IPS DF 6.9 (cell line): ENCODE measurements around the gene CISTR.
"Not testable (repeated sequence)": the region's sequence is repeated elsewhere in the genome, so short reads cannot be mapped to it uniquely, and the experiment has no call there.

Experiments used
- DNase-seq: peaks from one replicate; pipeline ENCODE4 v3.0.0-alpha.2; 2013; ENCODE audit warnings: low read depth, low spot score
- H3K27ac ChIP-seq: one replicate; pipeline ENCODE4 v1.5.1; 2013; ENCODE audit warnings: low read length, control low read depth
- H3K27me3 ChIP-seq: 2 replicates; pipeline ENCODE4 v1.6.1; 2013; ENCODE audit warnings: mild to moderate bottlenecking, low read length; ENCODE audit not compliant: control insufficient read depth, insufficient read depth
- H3K36me3 ChIP-seq: 2 replicates; pipeline ENCODE4 v1.6.1; 2013; ENCODE audit warnings: low read length; ENCODE audit not compliant: control insufficient read depth, insufficient read depth
- H3K4me1 ChIP-seq: 2 replicates; pipeline ENCODE4 v1.6.1; 2013; ENCODE audit warnings: low read length; ENCODE audit not compliant: control insufficient read depth, insufficient read depth
- H3K4me3 ChIP-seq: 2 replicates; pipeline ENCODE4 v1.5.1; 2013; ENCODE audit warnings: mild to moderate bottlenecking, low read length
- H3K9me3 ChIP-seq: 2 replicates; pipeline ENCODE4 v1.6.1; 2013; ENCODE audit warnings: low read length, inconsistent platforms; ENCODE audit not compliant: control insufficient read depth, insufficient read depth
- WGBS: extraction: QIAGEN DNeasy Blood & Tissue Kit; methylation state at CpG from one replicate; pipeline ENCODE4 v1.1.7; 2013; ENCODE audit warnings: mixed read lengths, missing lambda C conversion rate; ENCODE audit not compliant: insufficient read length, insufficient coverage; 5-methylcytosine and 5-hydroxymethylcytosine counted together

Gene CISTR

GRCh38 chr12:53765891-53766290 is 14.1 kb upstream of the CISTR start:
- Histone ChIP-seq H3K36me3 (no peaks in the 10 kb centered on the region), H3K4me1 (no peaks in the 10 kb centered on the region), H3K27ac (no peak overlapping the region), H3K27me3 (peaks cover 4% of the 10 kb centered on the region; the same call in 1 of the 2 replicates), H3K9me3 (no peaks in the 10 kb centered on the region), H3K4me3 (no peak overlapping the region)
- WGBS, result no CpG with 5 or more reads among the region's 2 CpGs
- no peak for DNase-seq

GRCh38 chr12:53764615-53765014 is 12.8 kb upstream of the CISTR start:
- no CpG with 5 or more reads among the region's 4 CpGs for WGBS
- Histone ChIP-seq H3K36me3 (no peaks in the 10 kb centered on the region), H3K27me3 (peaks cover 4% of the 10 kb centered on the region; the same call in 1 of the 2 replicates), H3K4me3 (no peak overlapping the region), H3K27ac (no peak overlapping the region), H3K9me3 (no peaks in the 10 kb centered on the region), H3K4me1 (no peaks in the 10 kb centered on the region)
- DNase-seq, result no peak

- H3K4me3 ChIP-seq, H3K4me1 ChIP-seq, H3K9me3 ChIP-seq, H3K36me3 ChIP-seq, H3K27ac ChIP-seq, H3K27me3 ChIP-seq, DNase-seq: not testable (repeated sequence)
- WGBS, result no CpG with 5 or more reads among the region's 3 CpGs
These were observed 11.0 kb upstream of the CISTR start for GRCh38 chr12:53762793-53763192.

- peaks cover 4% of the 10 kb centered on the region; the same call in 1 of the 2 replicates for H3K4me1 ChIP-seq
- H3K9me3 ChIP-seq, result no peaks in the 10 kb centered on the region
- H3K27ac ChIP-seq, result no peak overlapping the region
- peaks cover 2% of the 10 kb centered on the region; the same call in 1 of the 2 replicates for H3K27me3 ChIP-seq
- H3K4me3 ChIP-seq, result no peak overlapping the region
- no peaks in the 10 kb centered on the region for H3K36me3 ChIP-seq
- no peak for DNase-seq
These were observed 9.5 kb upstream of the CISTR start for GRCh38 chr12:53761306-53761705.

- Histone ChIP-seq H3K27ac (no peak overlapping the region), H3K9me3 (no peaks in the 10 kb centered on the region), H3K4me1 (peaks cover 9% of the 10 kb centered on the region; the same call in 1 of the 2 replicates), H3K4me3 (no peak overlapping the region), H3K27me3 (peaks cover 5% of the 10 kb centered on the region; the same call in 1 of the 2 replicates), H3K36me3 (no peaks in the 10 kb centered on the region)
- WGBS, result no CpG with 5 or more reads among the region's 2 CpGs
- DNase-seq, result no peak
These were observed 7.5 kb upstream of the CISTR start for GRCh38 chr12:53759261-53759660.

- Histone ChIP-seq H3K27ac (no peak overlapping the region), H3K36me3 (no peaks in the 10 kb centered on the region), H3K27me3 (peaks cover 9% of the 10 kb centered on the region; the same call in 1 of the 2 replicates), H3K4me3 (no peak overlapping the region), H3K9me3 (no peaks in the 10 kb centered on the region), H3K4me1 (peaks cover 9% of the 10 kb centered on the region; the same call in 1 of the 2 replicates)
- no CpG with 5 or more reads among the region's 8 CpGs for WGBS
- no peak for DNase-seq
These were observed 6.9 kb upstream of the CISTR start for GRCh38 chr12:53758730-53759103.

GRCh38 chr12:53758081-53758729 is 6.4 kb upstream of the CISTR start:
- DNase-seq, result no peak
- H3K9me3 ChIP-seq, result no peaks in the 10 kb centered on the region
- H3K4me1 ChIP-seq, result peaks cover 9% of the 10 kb centered on the region; the same call in 1 of the 2 replicates
- peaks cover 14% of the 10 kb centered on the region; the same call in 1 of the 2 replicates for H3K27me3 ChIP-seq
- H3K27ac ChIP-seq, result no peak overlapping the region
- no peaks in the 10 kb centered on the region for H3K36me3 ChIP-seq
- H3K4me3 ChIP-seq, result no peak overlapping the region
- no CpG with 5 or more reads among the region's 7 CpGs for WGBS

GRCh38 chr12:53757101-53757770 is 5.5 kb upstream of the CISTR start:
- DNase-seq, result peak; percentile 98
- Histone ChIP-seq H3K36me3 (no peaks in the 10 kb centered on the region), H3K27ac (no peak overlapping the region), H3K9me3 (no peaks in the 10 kb centered on the region), H3K27me3 (peaks cover 24% of the 10 kb centered on the region), H3K4me3 (peak overlapping the region; percentile 18; the same call in 1 of the 2 replicates), H3K4me1 (peaks cover 9% of the 10 kb centered on the region; the same call in 1 of the 2 replicates)
- WGBS, result no CpG with 5 or more reads among the region's 17 CpGs

- Histone ChIP-seq H3K9me3 (no peaks in the 10 kb centered on the region), H3K4me1 (peaks cover 9% of the 10 kb centered on the region; the same call in 1 of the 2 replicates), H3K27ac (no peak overlapping the region), H3K36me3 (no peaks in the 10 kb centered on the region), H3K27me3 (peaks cover 26% of the 10 kb centered on the region), H3K4me3 (peak overlapping the region; percentile 18; the same call in 1 of the 2 replicates)
- no peak for DNase-seq
- no CpG with 5 or more reads among the region's 5 CpGs for WGBS
These were observed 4.7 kb upstream of the CISTR start for GRCh38 chr12:53756300-53757100.

- no peak for DNase-seq
- no peak overlapping the region for H3K4me3 ChIP-seq
- no peaks in the 10 kb centered on the region for H3K36me3 ChIP-seq
- H3K9me3 ChIP-seq, result no peaks in the 10 kb centered on the region
- peaks cover 30% of the 10 kb centered on the region for H3K27me3 ChIP-seq
- no peak overlapping the region for H3K27ac ChIP-seq
- H3K4me1 ChIP-seq, result peaks cover 10% of the 10 kb centered on the region; the same call in 1 of the 2 replicates
- no CpG with 5 or more reads among the region's 3 CpGs for WGBS
These were observed 4.1 kb upstream of the CISTR start for GRCh38 chr12:53755893-53756292.
